NCI-H2196 (cell line): Measurements from ENCODE around the gene G2E3.

ENCODE experiments used
- DNase-seq: peaks from one replicate; lab custom pipeline; 2025; ENCODE audit not compliant: unreplicated experiment; lab: John Stamatoyannopoulos, UW

G2E3 gene

GRCh38 chr14:30655124-30655523 is 96.2 kb downstream of the G2E3 start:
- DNase-seq, result no peak

- no peak for DNase-seq
These were observed 96.7 kb downstream of the G2E3 start for GRCh38 chr14:30655658-30656057.

GRCh38 chr14:30656190-30656632 is 97.3 kb downstream of the G2E3 start:
- DNase-seq, result peak; percentile 20

- no peak for DNase-seq
These were observed 98.1 kb downstream of the G2E3 start for GRCh38 chr14:30657050-30657449.

DNA sequence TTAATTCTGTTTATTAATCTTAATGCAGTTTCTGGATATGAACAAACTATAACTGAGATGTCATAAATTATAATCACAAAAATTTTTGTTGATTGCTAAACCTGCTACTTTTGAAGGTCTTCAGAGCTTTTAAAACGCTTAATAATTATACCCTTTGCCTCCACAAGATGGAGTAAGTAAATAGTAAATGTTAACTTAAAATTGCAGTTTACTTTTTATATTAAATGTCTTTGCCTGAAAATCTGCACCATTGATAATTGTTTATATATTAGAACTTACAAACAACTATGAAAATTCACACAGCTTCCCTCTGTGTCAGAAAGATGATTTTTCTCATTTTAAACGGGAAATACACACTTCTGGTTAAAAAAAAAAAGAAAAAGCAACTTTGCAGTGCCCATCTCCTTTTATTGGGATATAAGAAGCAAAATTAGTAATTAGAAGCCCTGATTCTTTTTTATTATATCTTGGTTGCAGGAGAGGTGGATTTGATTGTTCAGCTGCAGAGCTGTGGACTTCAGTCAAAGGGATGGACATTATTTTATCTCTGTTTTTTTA is 98.7 kb downstream of the G2E3 start:
- peak; percentile 7 for DNase-seq

DNA sequence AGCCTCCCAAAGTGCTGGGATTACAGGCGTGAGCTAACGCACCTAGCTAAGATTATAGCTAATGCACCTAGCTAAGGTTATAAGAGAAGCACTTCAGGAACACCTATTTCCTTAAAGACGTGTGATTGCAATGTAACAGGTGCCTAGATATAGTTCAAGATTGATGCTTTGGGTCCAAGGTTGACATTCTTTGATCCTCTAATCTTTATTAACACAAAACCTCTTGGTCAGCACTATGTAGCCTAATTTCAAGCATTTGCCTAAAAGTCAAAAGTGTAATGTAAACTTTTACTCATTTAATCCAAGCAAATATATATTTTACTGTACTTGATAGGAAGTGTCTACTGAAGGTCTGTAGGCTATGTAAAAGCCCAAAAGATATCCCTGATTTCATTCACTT is 99.7 kb downstream of the G2E3 start:
- no peak for DNase-seq

- no peak for DNase-seq
These were observed 110.6 kb downstream of the G2E3 start for GRCh38 chr14:30669594-30669993.
